Activated CD4-positive, alpha-beta T cell treated with anti-CD3 and anti-CD28 coated beads for 48 hours (primary cell): Measurements from ENCODE around the gene IDUA.
A peak's percentile ranks its signal among the peaks of the same experiment; 100 is the strongest.
"Not testable (repeated sequence)": the region's sequence is repeated elsewhere in the genome, so short reads cannot be mapped to it uniquely, and the experiment has no call there.

Experiments used
- DNase-seq: peaks from one replicate; pipeline ENCODE4 v3.0.0-alpha.2; 2020

Gene IDUA

GRCh38 chr4:1047976-1048772 is 61.3 kb downstream of the IDUA start:
- no peak for DNase-seq

GRCh38 chr4:1048773-1049590 is 62.1 kb downstream of the IDUA start:
- DNase-seq, result peak; percentile 72

- no peak for DNase-seq
Measured at GRCh38 chr4:1049591-1049905, 62.7 kb downstream of the IDUA start.

GRCh38 chr4:1050486-1051213 is 63.8 kb downstream of the IDUA start:
- DNase-seq, result no peak

- no peak for DNase-seq
Measured at GRCh38 chr4:1051472-1051871, 64.6 kb downstream of the IDUA start.

GRCh38 chr4:1052231-1052671 is 65.4 kb downstream of the IDUA start:
- DNase-seq, result no peak

- DNase-seq, result no peak
Measured at GRCh38 chr4:1053080-1053661, 66.3 kb downstream of the IDUA start.

- not testable (repeated sequence) for DNase-seq
Measured at GRCh38 chr4:1053891-1054290, 67.0 kb downstream of the IDUA start.
